Naive thymus-derived CD4-positive, alpha-beta T cell (primary cell): Measurements from ENCODE around the gene CDKL4. TPM values are rescaled to one million over a fixed set of nuclear protein-coding genes. Genes with fewer than 3 reads are reported as not detected.
A peak's percentile ranks its signal among the peaks of the same experiment; 100 is the strongest.
"Not testable (repeated sequence)": the region's sequence is repeated elsewhere in the genome, so short reads cannot be mapped to it uniquely, and the experiment has no call there.

Experiments used
- ATAC-seq: fragments of 150-1000 bp; cut with Tn5 transposase; 2 replicates; pipeline ENCODE4 v1.10.0; 2021; ENCODE audit warnings: mild to moderate bottlenecking, moderate library complexity
- CTCF ChIA-PET: fragments of 350-600 bp; sonication (Branson Sonifier 250); formaldehyde crosslinking; loops from one replicate; lab custom pipeline; 2021; ENCODE audit warnings: antibody characterized with exemption; lab: Charles Lee
- POLR2A ChIA-PET: fragments of 350-600 bp; sonication (Branson Sonifier 250); formaldehyde crosslinking; loops from one replicate; lab custom pipeline; 2021; ENCODE audit warnings: antibody characterized with exemption, inconsistent platforms; lab: Charles Lee
- DNase-seq, 9 donors: peaks; one replicate each; pipeline versions ENCODE4 v3.0.0 to v3.0.0-alpha.2; 2020 to 2022; ENCODE audit warnings: mixed read lengths in 1 of 9
- H3K27ac ChIP-seq: one replicate; pipeline ENCODE4 v1.7.0; 2013; ENCODE audit warnings: mild to moderate bottlenecking, low read depth, low read length, moderate library complexity
- H3K27me3 ChIP-seq, 2 donors: one replicate each; pipeline ENCODE4 v1.7.0; 2013; ENCODE audit warnings: low read length in 2 of 2, mild to moderate bottlenecking in 2 of 2, moderate library complexity in 2 of 2; ENCODE audit not compliant: control insufficient read depth in 2 of 2, insufficient read depth in 2 of 2
- H3K36me3 ChIP-seq, 3 experiments: 1 replicate in 2 of 3; 2 replicates in 1 of 3; pipeline ENCODE4 v1.7.0; 2013; ENCODE audit warnings: low read length in 3 of 3, mild to moderate bottlenecking in 3 of 3, moderate library complexity in 1 of 3; ENCODE audit not compliant: insufficient read depth in 3 of 3, control insufficient read depth in 2 of 3
- H3K4me1 ChIP-seq, 2 donors: one replicate each; pipeline ENCODE4 v1.7.0; 2013; ENCODE audit warnings: low read length in 2 of 2, mild to moderate bottlenecking in 2 of 2, moderate library complexity in 1 of 2; ENCODE audit not compliant: control insufficient read depth in 2 of 2, insufficient read depth in 2 of 2
- H3K4me3 ChIP-seq: 2 replicates; pipeline ENCODE4 v1.7.0; 2013; ENCODE audit warnings: mild to moderate bottlenecking, low read length
- H3K9me3 ChIP-seq, 3 experiments: 1 replicate in 2 of 3; 2 replicates in 1 of 3; pipeline ENCODE4 v1.7.0; 2013; ENCODE audit warnings: low read length in 3 of 3; ENCODE audit not compliant: control insufficient read depth in 2 of 3
- H3K27ac Mint-ChIP-seq, 9 donors: one replicate each; pipeline ENCODE4 v1.8.0; 2020 to 2022; ENCODE audit warnings: mixed read lengths in 9 of 9, mild to moderate bottlenecking in 8 of 9, moderate library complexity in 5 of 9, inconsistent platforms in 2 of 9
- H3K27me3 Mint-ChIP-seq, 5 donors: one replicate each; pipeline ENCODE4 v1.8.0; 2021 to 2022; ENCODE audit warnings: mixed read lengths in 5 of 5, mild to moderate bottlenecking in 1 of 5
- H3K36me3 Mint-ChIP-seq, 5 donors: one replicate each; pipeline ENCODE4 v1.8.0; 2020 to 2022; ENCODE audit warnings: mixed read lengths in 5 of 5, mild to moderate bottlenecking in 3 of 5, inconsistent platforms in 1 of 5
- H3K4me1 Mint-ChIP-seq, 7 donors: one replicate each; pipeline ENCODE4 v1.8.0; 2020 to 2022; ENCODE audit warnings: mixed read lengths in 7 of 7, mild to moderate bottlenecking in 3 of 7, inconsistent platforms in 1 of 7
- H3K4me3 Mint-ChIP-seq, 10 donors: one replicate each; pipeline ENCODE4 v1.8.0; 2020 to 2022; ENCODE audit warnings: mild to moderate bottlenecking in 10 of 10, mixed read lengths in 10 of 10, moderate library complexity in 6 of 10, inconsistent platforms in 2 of 10
- H3K9me3 Mint-ChIP-seq, 11 donors: one replicate each; pipeline ENCODE4 v1.8.0; 2020 to 2022; ENCODE audit warnings: mixed read lengths in 11 of 11, mild to moderate bottlenecking in 4 of 11, inconsistent platforms in 1 of 11, moderate library complexity in 1 of 11
- intact Hi-C, 2 donors: fragments of 100-400 bp; cut with micrococcal nuclease; formaldehyde crosslinking; loops; one replicate each; pipeline ENCODE4 v1.15.1; 2023
- polyA plus RNA-seq, 2 donors: library from polyadenylated mRNA; unstranded; fragments of 300-500 nt; fragmentation: Illumina TruSeq; gene quantifications; one replicate each; pipeline ENCODE4 v1.2.3, GENCODE V29; 2021
- total RNA-seq, 6 experiments: library from RNA in 5 of 6; stranded (reverse) in 5 of 6; gene quantifications; 1 replicate in 5 of 6; 2 replicates in 1 of 6; pipeline ENCODE4 v1.2.3 and lab custom pipeline; 2021 to 2026

Gene CDKL4
- total and polyA plus RNA-seq, 7 experiments from 2014 or later, result 0.82 TPM; not detected in 6

DNA sequence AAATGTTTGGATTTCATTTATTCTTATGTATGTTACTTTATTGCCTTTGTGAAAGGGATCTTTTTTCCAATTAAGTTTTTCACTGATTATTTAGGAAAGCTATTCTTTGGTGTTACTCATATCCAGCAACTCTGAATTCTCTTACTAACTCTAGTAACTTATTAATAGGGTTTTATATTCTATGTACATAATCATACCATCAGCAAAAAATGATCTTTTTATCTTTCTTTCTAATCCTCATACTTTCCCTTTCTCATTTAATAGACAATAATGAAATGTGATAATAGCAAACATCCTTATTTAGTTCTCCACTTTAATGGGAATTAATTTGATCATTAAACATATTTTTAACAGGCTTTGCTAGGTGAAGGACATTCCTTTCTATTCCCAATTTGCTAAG is 12.3 kb upstream of the CDKL4 start:
- Mint-ChIP-seq H3K4me1 (no peaks in the 10 kb centered on the region), H3K4me3 (no peak overlapping the region), H3K36me3 (peaks cover 11 to 61% (median 49%) of the 10 kb centered on the region in 5 donors), H3K27me3 (no peaks in the 10 kb centered on the region), H3K27ac (no peak overlapping the region), H3K9me3 (peaks cover 0 to 5% (median 0%) of the 10 kb centered on the region in 11 donors)
- intact Hi-C loops, result no loop called here
- Histone ChIP-seq H3K27ac (no peak overlapping the region), H3K36me3 (peaks cover 0 to 7% (median 0%) of the 10 kb centered on the region in 3 experiments), H3K4me3 (no peak overlapping the region), H3K27me3 (no peaks in the 10 kb centered on the region), H3K4me1 (no peaks in the 10 kb centered on the region), H3K9me3 (no peaks in the 10 kb centered on the region)
- ATAC-seq, result no peak
- POLR2A ChIA-PET, result no interaction called here
- CTCF ChIA-PET, result no interaction called here
- no peak for DNase-seq

DNA sequence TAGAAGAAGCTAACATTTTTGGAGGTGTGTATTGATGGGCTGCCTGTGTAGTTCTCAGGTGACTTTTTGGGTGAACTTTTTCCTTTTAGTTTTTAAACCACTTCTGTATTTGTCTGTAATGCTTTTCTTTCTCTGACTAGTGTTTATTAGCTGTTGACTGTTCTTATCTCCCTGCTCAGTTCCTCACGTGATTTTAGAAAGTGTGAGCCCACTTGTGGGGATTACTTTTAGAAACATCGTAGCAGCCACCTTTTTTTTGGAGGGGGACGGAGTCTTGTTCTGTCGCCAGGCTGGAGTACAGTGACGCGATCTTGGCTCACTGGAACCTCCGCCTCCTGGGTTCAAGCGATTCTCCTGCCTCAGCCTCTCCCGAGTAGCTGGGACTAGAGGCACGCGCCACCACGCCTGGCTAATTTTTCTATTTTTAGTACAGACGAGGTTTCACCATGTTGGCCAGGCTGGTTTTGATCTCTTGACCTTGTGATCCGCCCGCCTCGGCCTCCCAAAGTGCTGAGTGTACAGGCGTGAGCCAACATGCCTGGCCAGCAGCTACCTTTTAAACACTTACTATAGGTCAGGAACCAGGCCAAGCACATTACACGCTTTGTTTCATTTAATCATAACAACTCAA is 9.2 kb upstream of the CDKL4 start:
- H3K27ac Mint-ChIP-seq, result peak overlapping the region in 2 of 9 donors; percentile 15 to 21
- ChIA-PET CTCF (interaction anchor here (0.9 kb wide), 1 partner anchor 24 kb away, joined by 3 read pairs; no protein-coding TSS in a partner anchor), POLR2A (no interaction called here)
- Histone ChIP-seq H3K27me3 (no peaks in the 10 kb centered on the region), H3K27ac (no peak overlapping the region), H3K4me3 (no peak overlapping the region), H3K36me3 (peaks cover 0 to 10% (median 0%) of the 10 kb centered on the region in 3 experiments), H3K4me1 (no peaks in the 10 kb centered on the region), H3K9me3 (no peaks in the 10 kb centered on the region)
- DNase-seq (no peak), ATAC-seq (no peak)
- H3K9me3 Mint-ChIP-seq, result peaks cover 0 to 5% (median 0%) of the 10 kb centered on the region in 11 donors
- H3K4me1 Mint-ChIP-seq, result peaks cover 0 to 7% (median 0%) of the 10 kb centered on the region in 7 donors
- H3K27me3 Mint-ChIP-seq, result no peaks in the 10 kb centered on the region
- intact Hi-C loops, result no loop called here
- H3K36me3 Mint-ChIP-seq, result peaks cover 11 to 52% (median 45%) of the 10 kb centered on the region in 5 donors
- H3K4me3 Mint-ChIP-seq, result no peak overlapping the region

DNA sequence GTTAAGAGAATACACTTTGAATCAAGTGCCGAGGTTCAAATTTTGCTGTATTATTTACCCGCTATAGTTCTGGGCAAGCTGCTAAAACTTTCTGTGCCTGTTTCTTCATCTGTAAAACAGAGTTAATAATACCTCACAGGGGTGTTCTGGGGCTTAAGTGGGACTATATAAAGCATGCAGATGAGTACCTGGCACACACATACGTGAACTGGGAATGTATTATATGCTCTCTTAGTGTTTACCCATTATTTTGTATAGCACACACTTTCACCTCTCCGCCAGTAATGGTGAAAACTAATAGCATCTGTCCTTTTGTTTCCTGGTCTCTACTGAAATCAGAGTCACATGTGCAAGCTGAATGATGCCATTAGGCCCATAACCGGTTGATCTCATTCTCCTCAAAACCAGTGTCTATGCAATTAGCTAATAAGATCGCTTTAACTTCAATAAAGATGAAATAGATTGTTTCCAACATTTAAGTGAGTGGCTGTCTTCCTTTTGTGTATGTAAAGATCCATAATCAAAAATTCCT is 3.8 kb upstream of the CDKL4 start:
- ChIA-PET POLR2A (no interaction called here), CTCF (no interaction called here)
- H3K4me1 Mint-ChIP-seq, result peaks cover 0 to 30% (median 18%) of the 10 kb centered on the region in 7 donors
- H3K9me3 ChIP-seq, result no peaks in the 10 kb centered on the region
- H3K27ac ChIP-seq, result no peak overlapping the region
- no peak overlapping the region for H3K27ac Mint-ChIP-seq
- peaks cover 0 to 5% (median 0%) of the 10 kb centered on the region in 11 donors for H3K9me3 Mint-ChIP-seq
- H3K27me3 Mint-ChIP-seq, result no peaks in the 10 kb centered on the region
- no peak for DNase-seq
- no peak overlapping the region for H3K4me3 Mint-ChIP-seq
- H3K4me3 ChIP-seq, result no peak overlapping the region
- intact Hi-C loops, result loop anchor here in 1 of 2 donors (5.0 kb wide), 1 partner anchor 190 kb away; the partner anchor contains the start of gene MAP4K3
- no peaks in the 10 kb centered on the region for H3K27me3 ChIP-seq
- H3K36me3 ChIP-seq, result peaks cover 0 to 7% (median 0%) of the 10 kb centered on the region in 3 experiments
- H3K4me1 ChIP-seq, result no peaks in the 10 kb centered on the region
- ATAC-seq, result no peak
- H3K36me3 Mint-ChIP-seq, result peaks cover 5 to 24% (median 19%) of the 10 kb centered on the region in 5 donors

DNA sequence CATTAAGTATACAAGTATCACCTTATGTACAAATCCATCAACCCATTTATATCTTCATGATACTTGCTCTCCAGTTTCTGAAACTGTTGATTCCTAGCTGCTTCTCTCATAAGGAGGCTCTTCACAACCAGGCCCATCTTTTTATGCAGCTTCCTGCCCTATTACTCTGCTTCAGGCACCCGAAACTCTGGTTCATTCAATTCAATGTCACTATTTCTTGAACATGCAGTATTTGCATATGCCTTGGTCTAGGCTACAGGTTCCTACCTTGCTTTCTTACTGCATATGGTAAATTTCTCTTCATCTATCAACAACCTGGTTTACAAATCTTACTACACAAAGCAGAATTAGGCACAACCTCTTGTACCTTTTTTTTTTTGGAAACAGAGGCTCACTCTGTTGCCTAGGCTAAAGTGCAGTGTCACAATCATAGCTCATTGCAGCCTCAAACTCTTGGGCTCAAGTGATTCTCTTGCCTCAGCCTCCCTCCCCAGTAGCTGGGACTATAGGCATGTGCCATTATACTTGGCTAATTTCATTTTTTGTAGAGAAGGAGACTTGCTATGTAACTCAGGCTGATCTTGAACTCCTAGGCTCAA is 2.7 kb upstream of the CDKL4 start:
- Histone ChIP-seq H3K36me3 (peaks cover 0 to 7% (median 0%) of the 10 kb centered on the region in 3 experiments), H3K9me3 (no peaks in the 10 kb centered on the region), H3K27ac (no peak overlapping the region), H3K4me3 (no peak overlapping the region), H3K4me1 (no peaks in the 10 kb centered on the region), H3K27me3 (no peaks in the 10 kb centered on the region)
- ChIA-PET CTCF (no interaction called here), POLR2A (no interaction called here)
- intact Hi-C loops, result loop anchor here in 1 of 2 donors (5.0 kb wide), 1 partner anchor 191 kb away; the partner anchor contains the start of gene MAP4K3
- Mint-ChIP-seq H3K9me3 (peaks cover 0 to 4% (median 0%) of the 10 kb centered on the region in 11 donors), H3K27me3 (no peaks in the 10 kb centered on the region), H3K4me3 (peak overlapping the region in 9 of 10 donors; percentile 1 to 88 (median 31)), H3K4me1 (peaks cover 0 to 34% (median 20%) of the 10 kb centered on the region in 7 donors), H3K36me3 (peaks cover 4 to 14% (median 13%) of the 10 kb centered on the region in 5 donors), H3K27ac (peak overlapping the region in 6 of 9 donors; percentile 0 to 27 (median 14))
- no peak for DNase-seq
- no peak for ATAC-seq

DNA sequence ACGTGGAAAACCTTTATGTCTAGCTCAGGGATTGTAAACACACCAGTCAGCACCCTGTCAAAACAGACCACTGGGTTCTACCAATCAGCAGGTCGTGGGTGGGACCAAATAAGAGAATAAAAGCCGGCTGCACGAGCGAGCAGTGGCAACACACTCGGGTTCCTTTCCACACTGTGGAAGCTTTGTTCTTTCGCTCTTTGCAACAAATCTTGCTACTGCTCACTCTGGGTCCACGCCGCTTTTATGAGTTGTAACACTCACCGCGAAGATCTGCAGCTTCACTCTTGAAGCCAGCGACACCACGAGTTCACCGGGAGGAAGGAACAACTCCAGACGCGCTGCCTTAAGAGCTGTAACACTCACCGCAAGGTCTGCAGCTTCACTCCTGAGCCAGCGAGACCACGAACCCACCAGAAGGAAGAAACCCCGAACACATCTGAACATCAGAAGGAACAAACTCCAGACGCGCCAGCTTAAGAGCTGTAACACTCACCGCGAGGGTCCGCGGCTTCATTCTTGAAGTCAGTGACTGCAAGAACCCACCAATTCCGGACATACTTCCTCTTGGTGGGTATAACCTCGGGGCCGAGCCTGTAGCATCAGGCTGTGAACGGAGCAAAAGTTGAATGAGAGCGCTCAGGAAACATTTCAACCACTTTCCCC is 1.3 kb upstream of the CDKL4 start:
- CTCF ChIA-PET, result interaction anchor here (0.6 to 2.1 kb wide), 4 partner anchors 16 to 298 kb away, joined by 3 to 8 read pairs (median 4); partner anchors contain the start of gene SOS1
- not testable (repeated sequence) for H3K36me3 Mint-ChIP-seq, H3K36me3 ChIP-seq, H3K9me3 ChIP-seq, H3K27me3 ChIP-seq, H3K27me3 Mint-ChIP-seq, H3K9me3 Mint-ChIP-seq, H3K4me1 ChIP-seq, H3K27ac ChIP-seq
- DNase-seq, result peak in 7 of 9 donors; percentile 21 to 55 (median 44)
- ATAC-seq, result peak; percentile 63
- POLR2A ChIA-PET, result interaction anchor here (0.6 to 1.4 kb wide), 4 partner anchors 10 to 125 kb away, joined by 3 to 4 read pairs (median 4); partner anchors contain the start of gene SOS1
- intact Hi-C loops, result loop anchor here in 1 of 2 donors (2.0 to 5.0 kb wide), 2 partner anchors 16 to 192 kb away; partner anchors contain the start of gene MAP4K3
- peak overlapping the region; percentile 80 to 92 (median 87) for H3K4me3 Mint-ChIP-seq
- peaks cover 0 to 31% (median 21%) of the 10 kb centered on the region in 7 donors for H3K4me1 Mint-ChIP-seq
- H3K27ac Mint-ChIP-seq, result peak overlapping the region; percentile 32 to 88 (median 67)
- peak overlapping the region; percentile 56 for H3K4me3 ChIP-seq

DNA sequence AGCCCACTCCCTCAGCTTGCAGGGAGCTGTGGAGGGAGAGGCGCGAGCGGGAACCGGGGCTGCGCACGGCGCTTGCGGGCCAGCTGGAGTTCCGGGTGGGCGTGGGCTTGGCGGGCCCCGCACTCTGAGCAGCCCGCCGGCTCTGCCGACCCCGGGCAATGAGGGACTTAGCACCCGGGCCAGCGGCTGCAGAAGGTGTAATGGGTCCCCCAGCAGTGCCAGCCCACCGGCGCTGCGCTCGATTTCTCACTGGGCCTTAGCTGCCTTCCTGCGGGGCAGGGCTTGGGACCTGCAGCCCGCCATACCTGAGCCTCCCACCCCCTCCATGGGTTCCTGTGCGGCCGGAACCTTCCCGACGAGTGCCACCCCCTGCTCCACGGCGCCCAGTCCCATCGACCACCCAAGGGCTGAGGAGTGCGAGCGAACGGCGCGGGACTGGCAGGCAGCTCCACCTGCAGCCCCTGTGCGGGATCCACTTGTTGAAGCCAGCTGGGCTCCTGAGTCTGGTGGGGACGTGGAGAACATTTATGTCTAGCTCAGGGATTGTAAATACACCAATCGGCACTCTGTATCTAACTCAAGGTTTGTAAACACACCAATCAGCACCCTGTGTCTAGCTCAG is 582 bp upstream of the CDKL4 start:
- ChIA-PET CTCF (interaction anchor here (0.7 to 2.1 kb wide), 3 partner anchors 15 to 297 kb away, joined by 3 to 8 read pairs (median 5); no protein-coding TSS in a partner anchor), POLR2A (interaction anchor here (0.9 to 1.4 kb wide), 2 partner anchors 119 to 124 kb away, joined by 3 to 4 read pairs; partner anchors contain the start of gene SOS1)
- not testable (repeated sequence) for H3K4me1 ChIP-seq, H3K9me3 Mint-ChIP-seq, H3K36me3 ChIP-seq, H3K9me3 ChIP-seq, DNase-seq, ATAC-seq, H3K4me3 ChIP-seq, H3K36me3 Mint-ChIP-seq, H3K27ac ChIP-seq, H3K27me3 Mint-ChIP-seq, H3K27me3 ChIP-seq
- H3K4me3 Mint-ChIP-seq, result peak overlapping the region; percentile 80 to 92 (median 87)
- peak overlapping the region in 8 of 9 donors; percentile 50 to 88 (median 70) for H3K27ac Mint-ChIP-seq
- peaks cover 0 to 31% (median 21%) of the 10 kb centered on the region in 7 donors for H3K4me1 Mint-ChIP-seq
- intact Hi-C loops, result loop anchor here in 1 of 2 donors (2.0 kb wide), 1 partner anchor 16 kb away; no protein-coding TSS in a partner anchor
